Activated naive CD4-positive, alpha-beta T cell treated with anti-CD3 and anti-CD28 coated beads, Interleukin-2, amount 50 U/mL, for 24 hours (primary cell): Measurements from ENCODE around the gene G3BP2.
"Not testable (repeated sequence)": the region's sequence is repeated elsewhere in the genome, so short reads cannot be mapped to it uniquely, and the experiment has no call there.

Experiments
- H3K27ac Mint-ChIP-seq: one replicate; pipeline ENCODE4 v1.8.0; 2021; ENCODE audit warnings: mild to moderate bottlenecking, mixed read lengths
- H3K27me3 Mint-ChIP-seq: one replicate; pipeline ENCODE4 v1.8.0; 2021; ENCODE audit warnings: mixed read lengths
- H3K36me3 Mint-ChIP-seq: one replicate; pipeline ENCODE4 v1.8.0; 2021; ENCODE audit warnings: mixed read lengths
- H3K4me1 Mint-ChIP-seq: one replicate; pipeline ENCODE4 v1.8.0; 2021; ENCODE audit warnings: mixed read lengths
- H3K4me3 Mint-ChIP-seq: one replicate; pipeline ENCODE4 v1.8.0; 2021; ENCODE audit warnings: mild to moderate bottlenecking, mixed read lengths
- H3K9me3 Mint-ChIP-seq: one replicate; pipeline ENCODE4 v1.8.0; 2021; ENCODE audit warnings: mixed read lengths

Gene G3BP2

GRCh38 chr4:75667636-75668035 is 5.6 kb downstream of the G3BP2 start:
- H3K4me3 Mint-ChIP-seq = peak overlapping the region; percentile 70
- peaks cover 77% of the 10 kb centered on the region for H3K4me1 Mint-ChIP-seq
- not testable (repeated sequence) for H3K9me3 Mint-ChIP-seq, H3K27me3 Mint-ChIP-seq, H3K36me3 Mint-ChIP-seq
- peak overlapping the region; percentile 79 for H3K27ac Mint-ChIP-seq

- H3K27ac Mint-ChIP-seq = peak overlapping the region; percentile 67
- H3K4me3 Mint-ChIP-seq = peak overlapping the region; percentile 71
- H3K4me1 Mint-ChIP-seq = peaks cover 81% of the 10 kb centered on the region
- peaks cover 6% of the 10 kb centered on the region for H3K36me3 Mint-ChIP-seq
- H3K9me3 Mint-ChIP-seq = no peaks in the 10 kb centered on the region
- H3K27me3 Mint-ChIP-seq = no peaks in the 10 kb centered on the region
Observed at GRCh38 chr4:75666299-75666698, 6.9 kb downstream of the G3BP2 start.

GRCh38 chr4:75664604-75665003 is 8.6 kb downstream of the G3BP2 start:
- not testable (repeated sequence) for H3K27me3 Mint-ChIP-seq, H3K4me3 Mint-ChIP-seq, H3K36me3 Mint-ChIP-seq, H3K9me3 Mint-ChIP-seq
- Mint-ChIP-seq H3K27ac (peak overlapping the region; percentile 12), H3K4me1 (peaks cover 77% of the 10 kb centered on the region)

- H3K4me3 Mint-ChIP-seq = peak overlapping the region; percentile 36
- peaks cover 75% of the 10 kb centered on the region for H3K4me1 Mint-ChIP-seq
- peak overlapping the region; percentile 10 for H3K27ac Mint-ChIP-seq
Observed at GRCh38 chr4:75662626-75663025, 10.6 kb downstream of the G3BP2 start.

GRCh38 chr4:75660491-75660890 is 12.7 kb downstream of the G3BP2 start:
- Mint-ChIP-seq H3K9me3 (no peaks in the 10 kb centered on the region), H3K27ac (peak overlapping the region; percentile 30), H3K4me1 (peaks cover 75% of the 10 kb centered on the region), H3K4me3 (no peak overlapping the region), H3K36me3 (peaks cover 17% of the 10 kb centered on the region), H3K27me3 (no peaks in the 10 kb centered on the region)

More at GRCh38 chr4:75662626-75663025, 10.6 kb downstream of the G3BP2 start:
- H3K27me3 Mint-ChIP-seq = no peaks in the 10 kb centered on the region
- H3K36me3 Mint-ChIP-seq = peaks cover 12% of the 10 kb centered on the region
- no peaks in the 10 kb centered on the region for H3K9me3 Mint-ChIP-seq

- no peak overlapping the region for H3K27ac Mint-ChIP-seq
- no peaks in the 10 kb centered on the region for H3K9me3 Mint-ChIP-seq
- no peak overlapping the region for H3K4me3 Mint-ChIP-seq
- H3K4me1 Mint-ChIP-seq = peaks cover 77% of the 10 kb centered on the region
- peaks cover 19% of the 10 kb centered on the region for H3K36me3 Mint-ChIP-seq
- no peaks in the 10 kb centered on the region for H3K27me3 Mint-ChIP-seq
Observed at GRCh38 chr4:75659512-75660031, 13.6 kb downstream of the G3BP2 start.

- no peak overlapping the region for H3K4me3 Mint-ChIP-seq
- peaks cover 19% of the 10 kb centered on the region for H3K36me3 Mint-ChIP-seq
- H3K9me3 Mint-ChIP-seq = no peaks in the 10 kb centered on the region
- H3K4me1 Mint-ChIP-seq = peaks cover 84% of the 10 kb centered on the region
- peak overlapping the region; percentile 80 for H3K27ac Mint-ChIP-seq
- no peaks in the 10 kb centered on the region for H3K27me3 Mint-ChIP-seq
Observed at GRCh38 chr4:75658876-75659275, 14.3 kb downstream of the G3BP2 start.

- H3K27ac Mint-ChIP-seq = peak overlapping the region; percentile 79
- peaks cover 18% of the 10 kb centered on the region for H3K36me3 Mint-ChIP-seq
- peaks cover 62% of the 10 kb centered on the region for H3K4me1 Mint-ChIP-seq
- H3K4me3 Mint-ChIP-seq = peak overlapping the region; percentile 57
- no peaks in the 10 kb centered on the region for H3K9me3 Mint-ChIP-seq
- no peaks in the 10 kb centered on the region for H3K27me3 Mint-ChIP-seq
Observed at GRCh38 chr4:75655562-75655961, 17.6 kb downstream of the G3BP2 start.

- H3K27ac Mint-ChIP-seq = peak overlapping the region; percentile 57
- H3K4me3 Mint-ChIP-seq = peak overlapping the region; percentile 57
- H3K36me3 Mint-ChIP-seq = peaks cover 20% of the 10 kb centered on the region
- H3K4me1 Mint-ChIP-seq = peaks cover 58% of the 10 kb centered on the region
- no peaks in the 10 kb centered on the region for H3K27me3 Mint-ChIP-seq
- H3K9me3 Mint-ChIP-seq = no peaks in the 10 kb centered on the region
Observed at GRCh38 chr4:75654905-75655304, 18.3 kb downstream of the G3BP2 start.

GRCh38 chr4:75653845-75654503 is 19.2 kb downstream of the G3BP2 start:
- H3K9me3 Mint-ChIP-seq = no peaks in the 10 kb centered on the region
- peak overlapping the region; percentile 19 for H3K4me3 Mint-ChIP-seq
- peaks cover 21% of the 10 kb centered on the region for H3K36me3 Mint-ChIP-seq
- no peaks in the 10 kb centered on the region for H3K27me3 Mint-ChIP-seq
- H3K27ac Mint-ChIP-seq = peak overlapping the region; percentile 13
- H3K4me1 Mint-ChIP-seq = peaks cover 51% of the 10 kb centered on the region

- no peaks in the 10 kb centered on the region for H3K27me3 Mint-ChIP-seq
- peaks cover 27% of the 10 kb centered on the region for H3K36me3 Mint-ChIP-seq
- H3K4me3 Mint-ChIP-seq = no peak overlapping the region
- no peaks in the 10 kb centered on the region for H3K9me3 Mint-ChIP-seq
- peak overlapping the region; percentile 56 for H3K27ac Mint-ChIP-seq
- H3K4me1 Mint-ChIP-seq = peaks cover 24% of the 10 kb centered on the region
Observed at GRCh38 chr4:75644095-75644494, 29.1 kb downstream of the G3BP2 start.

- H3K36me3 Mint-ChIP-seq = peaks cover 26% of the 10 kb centered on the region
- no peaks in the 10 kb centered on the region for H3K9me3 Mint-ChIP-seq
- no peak overlapping the region for H3K4me3 Mint-ChIP-seq
- H3K4me1 Mint-ChIP-seq = peaks cover 24% of the 10 kb centered on the region
- no peak overlapping the region for H3K27ac Mint-ChIP-seq
- H3K27me3 Mint-ChIP-seq = no peaks in the 10 kb centered on the region
Observed at GRCh38 chr4:75643651-75644050, 29.6 kb downstream of the G3BP2 start.

- Mint-ChIP-seq H3K27me3 (no peaks in the 10 kb centered on the region), H3K27ac (no peak overlapping the region), H3K9me3 (no peaks in the 10 kb centered on the region), H3K36me3 (peaks cover 11% of the 10 kb centered on the region), H3K4me1 (peaks cover 13% of the 10 kb centered on the region), H3K4me3 (no peak overlapping the region)
Observed at GRCh38 chr4:75639124-75639695, 34.0 kb downstream of the G3BP2 start.

GRCh38 chr4:75637827-75638226 is 35.4 kb downstream of the G3BP2 start:
- Mint-ChIP-seq H3K27me3 (no peaks in the 10 kb centered on the region), H3K36me3 (peaks cover 8% of the 10 kb centered on the region), H3K4me3 (no peak overlapping the region), H3K4me1 (peaks cover 10% of the 10 kb centered on the region), H3K27ac (peak overlapping the region; percentile 36), H3K9me3 (no peaks in the 10 kb centered on the region)

GRCh38 chr4:75637176-75637575 is 36.0 kb downstream of the G3BP2 start:
- no peaks in the 10 kb centered on the region for H3K27me3 Mint-ChIP-seq
- peaks cover 6% of the 10 kb centered on the region for H3K4me1 Mint-ChIP-seq
- no peak overlapping the region for H3K27ac Mint-ChIP-seq
- H3K9me3 Mint-ChIP-seq = no peaks in the 10 kb centered on the region
- H3K4me3 Mint-ChIP-seq = no peak overlapping the region
- peaks cover 6% of the 10 kb centered on the region for H3K36me3 Mint-ChIP-seq

GRCh38 chr4:75634951-75635350 is 38.3 kb downstream of the G3BP2 start:
- H3K36me3 Mint-ChIP-seq = no peaks in the 10 kb centered on the region
- H3K9me3 Mint-ChIP-seq = no peaks in the 10 kb centered on the region
- H3K27ac Mint-ChIP-seq = no peak overlapping the region
- peaks cover 17% of the 10 kb centered on the region for H3K4me1 Mint-ChIP-seq
- no peaks in the 10 kb centered on the region for H3K27me3 Mint-ChIP-seq
- H3K4me3 Mint-ChIP-seq = no peak overlapping the region
